H1 (cell line): ENCODE results near the gene COL6A5.

Experiments
- ATF3 ChIP-seq: IDR thresholded peaks from 2 replicates; pipeline ENCODE4 v1.6.1; 2011; ENCODE audit warnings: low read depth, mild to moderate bottlenecking, low read length; ENCODE audit not compliant: insufficient read depth
- CEBPB ChIP-seq: IDR thresholded peaks from 2 replicates; pipeline ENCODE4 v1.6.1; 2012; ENCODE audit warnings: low read depth, low read length
- CREB1 ChIP-seq: IDR thresholded peaks from 2 replicates; pipeline ENCODE4 v1.6.1; 2012; ENCODE audit warnings: inconsistent platforms
- EZH2 ChIP-seq: fragments of 200-600 bp; sonication (generic); IDR thresholded peaks from 2 replicates; pipeline ENCODE4 v1.7.1; 2012; ENCODE audit warnings: low read depth, mild to moderate bottlenecking, moderate library complexity, low read length, inconsistent platforms; ENCODE audit not compliant: severe bottlenecking
- JUND ChIP-seq: IDR thresholded peaks from 2 replicates; pipeline ENCODE4 v1.6.1; 2011; ENCODE audit warnings: mild to moderate bottlenecking, improper control_type of control experiment, low read length
- POLR2AphosphoS5 ChIP-seq: IDR thresholded peaks from 2 replicates; pipeline ENCODE4 v1.6.1; 2011; ENCODE audit warnings: low read depth, low read length
- RAD21 ChIP-seq, 2 experiments: IDR thresholded peaks in 1 of 2; conservative IDR thresholded peaks in 1 of 2; 2 replicates each; pipeline ENCODE4 v1.6.1; 2011; ENCODE audit warnings: low read depth in 2 of 2, low read length in 2 of 2, improper control_type of control experiment in 1 of 2, inconsistent platforms in 1 of 2, mild to moderate bottlenecking in 1 of 2, moderate library complexity in 1 of 2
- RXRA ChIP-seq: IDR thresholded peaks from 2 replicates; pipeline ENCODE4 v1.6.1; 2011; ENCODE audit warnings: low read depth, mild to moderate bottlenecking, low read length, moderate library complexity; ENCODE audit not compliant: insufficient read depth
- SIX5 ChIP-seq: IDR thresholded peaks from 2 replicates; pipeline ENCODE4 v1.6.1; 2011; ENCODE audit warnings: mild to moderate bottlenecking, low read depth, low read length
- TF ChIP-seq, protein P1 (sequence below), 3 experiments: IDR thresholded peaks; 1 replicate in 2 of 3; 2 replicates in 1 of 3; pipeline versions ENCODE4 v1.5.1 to v1.6.1; 2011; ENCODE audit warnings: low read length in 3 of 3, mild to moderate bottlenecking in 3 of 3, inconsistent platforms in 2 of 3, low read depth in 1 of 3, moderate library complexity in 1 of 3; ENCODE audit not compliant: insufficient read depth in 1 of 3; ENCODE audit errors: control extremely low read depth in 1 of 3

DNA sequence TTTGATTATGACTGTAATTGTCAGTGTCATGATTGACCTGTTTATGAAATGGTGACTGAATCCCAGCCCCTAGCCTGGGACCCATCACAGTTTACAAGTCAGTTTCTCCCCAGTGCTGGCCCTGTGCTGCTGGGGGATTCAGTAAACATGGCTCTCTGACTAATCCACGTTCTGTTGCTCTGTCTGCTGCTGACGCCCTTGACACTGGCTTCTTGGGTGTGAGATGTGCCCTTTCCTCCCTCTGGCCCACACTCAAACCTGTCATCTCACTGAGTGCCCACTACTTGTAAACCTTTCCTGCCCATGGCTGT is 84.2 kb downstream of the COL6A5 start:
- TF ChIP-seq, protein P1, sequence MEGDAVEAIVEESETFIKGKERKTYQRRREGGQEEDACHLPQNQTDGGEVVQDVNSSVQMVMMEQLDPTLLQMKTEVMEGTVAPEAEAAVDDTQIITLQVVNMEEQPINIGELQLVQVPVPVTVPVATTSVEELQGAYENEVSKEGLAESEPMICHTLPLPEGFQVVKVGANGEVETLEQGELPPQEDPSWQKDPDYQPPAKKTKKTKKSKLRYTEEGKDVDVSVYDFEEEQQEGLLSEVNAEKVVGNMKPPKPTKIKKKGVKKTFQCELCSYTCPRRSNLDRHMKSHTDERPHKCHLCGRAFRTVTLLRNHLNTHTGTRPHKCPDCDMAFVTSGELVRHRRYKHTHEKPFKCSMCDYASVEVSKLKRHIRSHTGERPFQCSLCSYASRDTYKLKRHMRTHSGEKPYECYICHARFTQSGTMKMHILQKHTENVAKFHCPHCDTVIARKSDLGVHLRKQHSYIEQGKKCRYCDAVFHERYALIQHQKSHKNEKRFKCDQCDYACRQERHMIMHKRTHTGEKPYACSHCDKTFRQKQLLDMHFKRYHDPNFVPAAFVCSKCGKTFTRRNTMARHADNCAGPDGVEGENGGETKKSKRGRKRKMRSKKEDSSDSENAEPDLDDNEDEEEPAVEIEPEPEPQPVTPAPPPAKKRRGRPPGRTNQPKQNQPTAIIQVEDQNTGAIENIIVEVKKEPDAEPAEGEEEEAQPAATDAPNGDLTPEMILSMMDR (IDR thresholded peaks at IDR 0.05; ENCODE audit: control extremely low read depth in 1 of 3, insufficient read depth in 1 of 3, low read depth in 1 of 3, low read length in 3 of 3) = no peak
- no peak for TF ChIP-seq EZH2
- no peak for TF ChIP-seq ATF3
- TF ChIP-seq RAD21 (IDR thresholded peaks at IDR 0.05 in 1 of 2, conservative IDR thresholded peaks at IDR 0.05 in 1 of 2; ENCODE audit: low read depth in 2 of 2, low read length in 2 of 2) = no peak
- TF ChIP-seq CEBPB = no peak
- no peak for TF ChIP-seq RXRA
- no peak for TF ChIP-seq JUND
- no peak for TF ChIP-seq CREB1
- no peak for TF ChIP-seq POLR2AphosphoS5
- TF ChIP-seq SIX5 = no peak
